Measurements from ENCODE around the gene PRSS57. TPM values are rescaled to one million over a fixed set of nuclear protein-coding genes. Genes with fewer than 3 reads are reported as not detected.
A peak's percentile ranks its signal among the peaks of the same experiment; 100 is the strongest.

PRSS57 gene
- 0.04 TPM in 1 of 2 replicates, not detected in the other for polyA plus RNA-seq (2013)

- Histone ChIP-seq H4K91ac (ENCODE audit: low read depth, low read length) (no peak within 1 kb of the TSS), H3K4me2 (ENCODE audit: low read length) (no peak within 1 kb of the TSS)
These were observed at the start of gene PRSS57 for GRCh38 chr19:695352-695949. Gene PRSS57 (minus strand): TSS chr19:695452. CDS start chr19:695430, 22 bp downstream.

GRCh38 chr19:743168-743687 lies 48.0 kb upstream of the PRSS57 start:
- Histone ChIP-seq H4K8ac (ENCODE audit: low read depth, low read length) (no peak overlapping the region), H3K4me3 (ENCODE audit: low read depth, low read length) (peak overlapping the region; percentile 39), H3K4me1 (ENCODE audit: control insufficient read depth in 1 of 2, insufficient read depth in 2 of 2, low read length in 2 of 2) (no peaks in the 10 kb centered on the region), H2AK5ac (ENCODE audit: low read length) (no peak overlapping the region), H3K79me1 (ENCODE audit: low read length) (no peaks in the 10 kb centered on the region), H3K4me2 (ENCODE audit: low read length) (no peak overlapping the region), H2BK12ac (ENCODE audit: low read length) (no peak overlapping the region), H2BK120ac (ENCODE audit: insufficient read depth, low read length, poor library complexity) (no peak overlapping the region), H4K91ac (ENCODE audit: low read depth, low read length) (no peak overlapping the region), H3K9me3 (ENCODE audit: insufficient read depth, low read depth, low read length) (peaks cover 20% of the 10 kb centered on the region), H4K12ac (ENCODE audit: low read depth, low read length) (no peak overlapping the region), H3K36me3 (ENCODE audit: control insufficient read depth in 1 of 2, insufficient read depth in 2 of 2, low read length in 2 of 2) (no peaks in the 10 kb centered on the region), H3K9ac (ENCODE audit: low read length) (no peak overlapping the region), H3K27ac (ENCODE audit: low read depth, low read length) (no peak overlapping the region), H2AFZ (ENCODE audit: insufficient read depth, low read length, poor library complexity) (no peak overlapping the region), H3K27me3 (ENCODE audit: insufficient read depth, low read length) (no peaks in the 10 kb centered on the region), H3K18ac (ENCODE audit: low read length) (no peak overlapping the region), H3K79me2 (ENCODE audit: control insufficient read depth, insufficient read depth, low read length, poor library complexity) (no peaks in the 10 kb centered on the region), H2BK5ac (ENCODE audit: low read depth, low read length, poor library complexity) (no peak overlapping the region), H3K14ac (ENCODE audit: low read length) (no peak overlapping the region), H3K4ac (ENCODE audit: low read depth, low read length) (no peak overlapping the region), H3K23ac (ENCODE audit: low read length) (no peak overlapping the region)
- peak; percentile 76 to 85 for DNase-seq
- WGBS (ENCODE audit: extremely low coverage, insufficient coverage, insufficient read length), result no CpG with 5 or more reads among the region's 13 CpGs

More at GRCh38 chr19:695352-695949, at the start of gene PRSS57:
- H3K9ac ChIP-seq (ENCODE audit: low read length), result no peak within 1 kb of the TSS
- WGBS (ENCODE audit: extremely low coverage, insufficient coverage, insufficient read length), result no CpG with 5 or more reads among the region's 31 CpGs
- H2BK12ac ChIP-seq (ENCODE audit: low read length), result no peak within 1 kb of the TSS
- H2AFZ ChIP-seq (ENCODE audit: insufficient read depth, low read length, poor library complexity), result no peak within 1 kb of the TSS
- no peak within 1 kb of the TSS for H3K27ac ChIP-seq (ENCODE audit: low read depth, low read length)
- no peak within 1 kb of the TSS for H3K18ac ChIP-seq (ENCODE audit: low read length)
- H4K12ac ChIP-seq (ENCODE audit: low read depth, low read length), result no peak within 1 kb of the TSS
- H2BK5ac ChIP-seq (ENCODE audit: low read depth, low read length, poor library complexity), result no peak within 1 kb of the TSS
- H3K4me3 ChIP-seq (ENCODE audit: low read depth, low read length), result no peak within 1 kb of the TSS
- H3K36me3 ChIP-seq (ENCODE audit: control insufficient read depth in 1 of 2, insufficient read depth in 2 of 2, low read length in 2 of 2), result no peaks in the 10 kb centered on the region
- no peak within 1 kb of the TSS for H3K14ac ChIP-seq (ENCODE audit: low read length)
- peaks cover 0 to 3% of the 10 kb centered on the region in 2 experiments for H3K4me1 ChIP-seq (ENCODE audit: control insufficient read depth in 1 of 2, insufficient read depth in 2 of 2, low read length in 2 of 2)
- no peak within 1 kb of the TSS for H3K4ac ChIP-seq (ENCODE audit: low read depth, low read length)
- no peaks in the 10 kb centered on the region for H3K9me3 ChIP-seq (ENCODE audit: insufficient read depth, low read depth, low read length)
- H3K23ac ChIP-seq (ENCODE audit: low read length), result no peak within 1 kb of the TSS
- no peaks in the 10 kb centered on the region for H3K79me1 ChIP-seq (ENCODE audit: low read length)
- DNase-seq, result no peak
- H3K79me2 ChIP-seq (ENCODE audit: control insufficient read depth, insufficient read depth, low read length, poor library complexity), result no peaks in the 10 kb centered on the region
- H2BK120ac ChIP-seq (ENCODE audit: insufficient read depth, low read length, poor library complexity), result no peak within 1 kb of the TSS
- no peak within 1 kb of the TSS for H2AK5ac ChIP-seq (ENCODE audit: low read length)
- H3K27me3 ChIP-seq (ENCODE audit: insufficient read depth, low read length), result no peaks in the 10 kb centered on the region
- H4K8ac ChIP-seq (ENCODE audit: low read depth, low read length), result no peak within 1 kb of the TSS

GRCh38 chr19:742540-743075 lies 47.4 kb upstream of the PRSS57 start:
- Histone ChIP-seq H3K27ac (ENCODE audit: low read depth, low read length) (no peak overlapping the region), H3K14ac (ENCODE audit: low read length) (no peak overlapping the region), H2AK5ac (ENCODE audit: low read length) (no peak overlapping the region), H4K12ac (ENCODE audit: low read depth, low read length) (no peak overlapping the region), H3K18ac (ENCODE audit: low read length) (no peak overlapping the region), H4K8ac (ENCODE audit: low read depth, low read length) (no peak overlapping the region), H3K4me3 (ENCODE audit: low read depth, low read length) (peak overlapping the region; percentile 39), H2BK12ac (ENCODE audit: low read length) (no peak overlapping the region), H3K4ac (ENCODE audit: low read depth, low read length) (no peak overlapping the region), H3K4me2 (ENCODE audit: low read length) (no peak overlapping the region), H3K9me3 (ENCODE audit: insufficient read depth, low read depth, low read length) (peaks cover 14% of the 10 kb centered on the region), H3K27me3 (ENCODE audit: insufficient read depth, low read length) (no peaks in the 10 kb centered on the region), H4K91ac (ENCODE audit: low read depth, low read length) (no peak overlapping the region), H3K9ac (ENCODE audit: low read length) (no peak overlapping the region), H2AFZ (ENCODE audit: insufficient read depth, low read length, poor library complexity) (no peak overlapping the region), H3K36me3 (ENCODE audit: control insufficient read depth in 1 of 2, insufficient read depth in 2 of 2, low read length in 2 of 2) (no peaks in the 10 kb centered on the region), H3K79me1 (ENCODE audit: low read length) (no peaks in the 10 kb centered on the region), H3K4me1 (ENCODE audit: control insufficient read depth in 1 of 2, insufficient read depth in 2 of 2, low read length in 2 of 2) (no peaks in the 10 kb centered on the region), H3K23ac (ENCODE audit: low read length) (no peak overlapping the region), H2BK120ac (ENCODE audit: insufficient read depth, low read length, poor library complexity) (no peak overlapping the region), H2BK5ac (ENCODE audit: low read depth, low read length, poor library complexity) (no peak overlapping the region), H3K79me2 (ENCODE audit: control insufficient read depth, insufficient read depth, low read length, poor library complexity) (no peaks in the 10 kb centered on the region)
- WGBS (ENCODE audit: extremely low coverage, insufficient coverage, insufficient read length), result no CpG with 5 or more reads among the region's 24 CpGs
- DNase-seq, result peak; percentile 50 to 53

- Histone ChIP-seq H4K12ac (ENCODE audit: low read depth, low read length) (no peak overlapping the region), H3K9ac (ENCODE audit: low read length) (no peak overlapping the region), H2BK5ac (ENCODE audit: low read depth, low read length, poor library complexity) (no peak overlapping the region), H3K27me3 (ENCODE audit: insufficient read depth, low read length) (no peaks in the 10 kb centered on the region), H3K14ac (ENCODE audit: low read length) (no peak overlapping the region), H3K36me3 (ENCODE audit: control insufficient read depth in 1 of 2, insufficient read depth in 2 of 2, low read length in 2 of 2) (no peaks in the 10 kb centered on the region), H3K4ac (ENCODE audit: low read depth, low read length) (no peak overlapping the region), H2BK12ac (ENCODE audit: low read length) (no peak overlapping the region), H3K27ac (ENCODE audit: low read depth, low read length) (no peak overlapping the region), H3K79me1 (ENCODE audit: low read length) (no peaks in the 10 kb centered on the region), H3K18ac (ENCODE audit: low read length) (no peak overlapping the region), H2AFZ (ENCODE audit: insufficient read depth, low read length, poor library complexity) (no peak overlapping the region), H3K23ac (ENCODE audit: low read length) (no peak overlapping the region), H2AK5ac (ENCODE audit: low read length) (no peak overlapping the region), H3K79me2 (ENCODE audit: control insufficient read depth, insufficient read depth, low read length, poor library complexity) (no peaks in the 10 kb centered on the region), H3K4me1 (ENCODE audit: control insufficient read depth in 1 of 2, insufficient read depth in 2 of 2, low read length in 2 of 2) (no peaks in the 10 kb centered on the region), H3K9me3 (ENCODE audit: insufficient read depth, low read depth, low read length) (peaks cover 17% of the 10 kb centered on the region), H2BK120ac (ENCODE audit: insufficient read depth, low read length, poor library complexity) (no peak overlapping the region), H4K8ac (ENCODE audit: low read depth, low read length) (no peak overlapping the region), H4K91ac (ENCODE audit: low read depth, low read length) (no peak overlapping the region), H3K4me3 (ENCODE audit: low read depth, low read length) (no peak overlapping the region), H3K4me2 (ENCODE audit: low read length) (no peak overlapping the region)
- no CpG with 5 or more reads among the region's 19 CpGs for WGBS (ENCODE audit: extremely low coverage, insufficient coverage, insufficient read length)
- DNase-seq, result peak; percentile 13 to 41
These were observed 46.4 kb upstream of the PRSS57 start for GRCh38 chr19:741506-742131.
